DMS 273 treated with DMSO at 0.1 percent for 48 hours (cell line): ENCODE results near the gene ERO1B.
"Not testable (repeated sequence)": the region's sequence is repeated elsewhere in the genome, so short reads cannot be mapped to it uniquely, and the experiment has no call there.

Source experiments
- DNase-seq: peaks from one replicate; lab custom pipeline; 2025; lab: John Stamatoyannopoulos, UW

ERO1B gene

GRCh38 chr1:236251587-236251986 lies 30.2 kb downstream of the ERO1B start:
- DNase-seq = no peak

GRCh38 chr1:236247286-236247685 lies 34.5 kb downstream of the ERO1B start:
- DNase-seq = no peak

GRCh38 chr1:236242568-236242967 lies 39.2 kb downstream of the ERO1B start:
- DNase-seq = no peak

GRCh38 chr1:236240675-236241074 lies 41.1 kb downstream of the ERO1B start:
- DNase-seq = no peak

- DNase-seq = no peak
These were observed 42.6 kb downstream of the ERO1B start for GRCh38 chr1:236239092-236239585.

DNA sequence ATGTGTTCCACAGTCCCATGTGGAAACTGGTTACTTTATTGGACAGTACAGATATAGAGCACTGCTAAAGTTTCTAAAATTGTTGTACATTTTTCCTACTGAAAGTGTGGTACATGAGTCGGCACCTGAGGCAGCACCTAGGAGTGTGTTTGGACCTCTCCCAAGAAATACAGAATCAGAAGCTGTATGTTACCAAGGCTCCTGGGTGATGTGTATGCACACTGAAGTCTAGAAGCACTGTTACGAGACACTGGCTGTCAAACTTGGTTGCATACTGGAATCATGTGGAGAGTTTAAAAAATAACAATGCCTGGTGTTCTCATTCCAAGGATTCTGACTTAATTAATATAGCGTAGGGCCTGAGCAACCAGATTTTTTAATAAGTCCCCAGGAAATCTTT lies 46.6 kb downstream of the ERO1B start:
- no peak for DNase-seq

DNA sequence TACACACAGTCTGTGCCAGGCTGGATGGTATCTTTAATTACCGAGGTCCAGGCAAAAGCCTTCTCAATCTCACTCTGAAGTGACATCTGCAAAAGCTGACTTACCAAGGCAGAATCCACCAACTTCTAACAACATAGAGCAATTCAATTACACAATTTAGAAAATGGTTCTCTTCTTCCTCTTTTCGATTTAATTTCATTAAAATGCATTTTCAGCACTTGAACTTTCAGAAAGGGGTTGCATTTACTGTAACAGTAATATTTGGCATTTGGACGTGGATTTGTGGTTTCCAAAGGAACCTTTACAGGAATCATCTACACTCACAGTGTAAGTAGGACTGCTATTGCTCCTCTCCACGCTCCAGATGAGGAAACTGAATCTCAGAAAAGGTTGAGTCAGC lies 53.3 kb downstream of the ERO1B start:
- no peak for DNase-seq

- no peak for DNase-seq
These were observed 59.1 kb downstream of the ERO1B start for GRCh38 chr1:236222632-236223031.

GRCh38 chr1:236220473-236220872 lies 61.3 kb downstream of the ERO1B start:
- DNase-seq = no peak

DNA sequence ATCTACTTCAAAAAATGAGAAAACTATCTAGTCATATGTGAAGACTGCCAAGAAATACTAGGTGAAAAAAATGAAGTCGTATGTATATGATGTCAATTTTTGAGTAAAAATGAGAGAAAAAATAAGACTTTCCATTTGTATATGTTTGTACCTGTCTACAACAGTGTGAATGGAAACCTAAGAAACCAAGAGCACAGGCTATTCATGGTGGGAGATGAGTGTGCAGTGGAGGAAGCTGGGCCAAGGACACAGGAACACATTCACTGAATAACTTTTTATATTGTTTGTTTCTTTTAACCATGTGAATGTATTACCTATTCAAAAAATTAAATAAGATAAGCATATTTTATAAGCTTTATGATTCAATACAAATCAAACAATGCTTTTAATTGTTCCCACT lies 67.0 kb downstream of the ERO1B start:
- no peak for DNase-seq

- no peak for DNase-seq
These were observed 68.2 kb downstream of the ERO1B start for GRCh38 chr1:236213534-236213933.

GRCh38 chr1:236211815-236212214 lies 69.9 kb downstream of the ERO1B start:
- DNase-seq = no peak

DNA sequence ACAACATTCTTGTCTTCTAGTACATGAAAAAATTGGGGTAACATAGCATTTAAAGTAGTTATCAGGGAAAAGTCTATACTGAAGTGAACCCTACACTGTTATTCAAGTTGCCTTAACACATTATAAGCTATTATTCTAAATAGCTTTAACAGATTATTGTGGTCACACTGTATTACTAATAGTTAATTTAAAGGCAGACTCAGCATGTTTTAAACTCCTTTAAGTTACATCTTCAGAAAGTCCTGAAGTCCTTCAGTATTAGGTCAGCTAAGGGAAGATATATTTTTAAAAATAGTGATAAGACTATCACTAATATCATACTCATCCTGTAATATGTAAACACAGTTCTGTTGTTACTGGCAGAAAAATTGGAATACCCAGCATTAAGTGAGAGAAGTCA lies 72.0 kb downstream of the ERO1B start:
- no peak for DNase-seq

DNA sequence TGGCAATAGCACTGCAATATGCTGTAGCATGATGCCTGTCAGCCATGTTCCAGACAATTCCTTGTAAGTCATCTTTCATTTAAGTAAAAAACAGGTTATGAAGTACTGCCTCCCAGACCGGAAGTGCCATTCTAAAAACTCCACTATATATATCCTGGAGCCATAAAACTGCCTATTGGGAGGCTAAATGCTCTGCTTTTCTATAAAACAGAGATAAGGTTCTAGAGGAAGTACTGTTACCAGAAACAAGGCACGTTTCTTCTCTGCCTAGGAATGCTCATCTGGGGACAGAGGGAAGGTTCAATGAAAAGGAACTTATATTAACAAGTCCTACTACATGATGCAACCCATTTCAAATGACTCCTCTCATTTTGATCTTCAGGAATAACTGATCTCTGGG lies 72.6 kb downstream of the ERO1B start:
- no peak for DNase-seq

- DNase-seq = no peak
These were observed 74.2 kb downstream of the ERO1B start for GRCh38 chr1:236207569-236207968.

- no peak for DNase-seq
These were observed 74.6 kb downstream of the ERO1B start for GRCh38 chr1:236207121-236207520.

- DNase-seq = no peak
These were observed 75.2 kb downstream of the ERO1B start for GRCh38 chr1:236206548-236206947.

DNA sequence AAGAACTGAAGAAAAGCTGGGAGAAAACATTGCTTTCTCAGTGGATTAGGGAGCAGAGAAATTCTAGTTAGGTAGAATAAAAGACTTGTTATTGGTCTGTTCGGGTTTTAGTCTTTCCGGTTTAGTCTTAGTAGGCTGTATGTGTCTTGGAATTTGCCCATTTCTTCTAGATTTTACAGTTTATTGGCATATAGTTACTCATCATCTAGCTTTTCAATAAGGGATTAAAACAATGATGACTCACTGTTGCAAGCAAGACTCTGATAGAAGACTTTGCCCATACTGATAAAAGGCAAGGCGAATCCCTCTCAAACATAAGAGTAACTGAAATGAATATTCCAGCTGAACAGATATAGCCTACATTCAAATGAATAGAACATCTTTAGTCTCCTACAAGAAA lies 77.1 kb downstream of the ERO1B start:
- DNase-seq = no peak

DNA sequence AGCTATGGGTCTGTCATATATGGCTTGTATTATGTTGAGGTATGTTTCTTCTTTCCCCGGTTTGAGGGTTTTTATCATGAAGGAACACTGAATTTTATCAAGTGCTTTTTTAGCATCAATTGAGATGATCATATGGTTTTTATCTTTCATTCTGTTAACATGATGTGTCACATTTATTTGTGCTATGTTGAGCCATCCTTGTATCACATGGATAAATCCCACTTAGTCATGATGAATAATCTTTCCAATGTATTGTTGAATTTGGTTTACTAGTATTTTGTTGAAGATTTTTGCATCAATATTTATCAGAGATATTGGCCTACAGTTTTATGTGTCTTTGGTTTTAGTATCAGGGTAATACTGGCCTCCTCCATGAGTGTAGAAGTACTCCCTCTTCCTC lies 77.7 kb downstream of the ERO1B start:
- DNase-seq = no peak

DNA sequence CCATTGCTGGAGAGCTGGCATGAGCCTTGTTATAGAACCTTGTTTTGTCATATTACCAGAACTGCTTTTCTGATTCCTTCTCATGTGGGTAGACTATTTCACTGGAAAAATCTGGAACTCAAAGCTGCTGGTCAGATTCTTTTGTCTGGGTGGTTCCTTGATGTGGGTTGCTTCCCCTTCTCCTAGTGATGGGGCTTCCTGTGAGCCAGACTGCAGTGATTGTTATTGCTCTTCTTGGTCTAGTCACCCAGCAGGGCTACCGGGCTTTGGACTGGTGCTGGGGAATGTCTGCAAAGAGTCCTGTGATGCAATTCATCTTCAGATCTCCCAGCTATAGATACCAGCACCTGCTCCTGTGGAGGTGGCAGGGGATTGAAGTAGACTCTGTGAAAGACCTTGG lies 80.0 kb downstream of the ERO1B start:
- DNase-seq = no peak

DNA sequence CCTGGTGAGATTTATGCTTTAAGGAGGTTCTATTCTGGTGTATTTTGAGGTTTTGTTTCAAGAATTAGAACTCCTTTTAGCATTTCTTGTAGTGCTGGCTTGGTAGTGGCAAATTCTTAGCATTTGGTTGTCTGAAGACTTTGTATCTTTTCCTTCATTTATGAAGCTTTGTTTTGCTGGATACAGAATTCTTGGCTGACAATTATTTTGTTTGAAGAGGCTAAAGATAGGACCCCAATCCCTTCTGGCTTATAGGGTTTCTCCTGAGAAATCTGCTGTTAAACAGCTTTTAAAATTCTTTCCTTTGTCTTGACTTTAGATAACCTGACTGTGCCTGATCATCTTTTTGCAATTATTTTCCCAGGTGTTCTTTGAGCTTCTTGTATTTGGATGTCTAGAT lies 80.8 kb downstream of the ERO1B start:
- no peak for DNase-seq

DNA sequence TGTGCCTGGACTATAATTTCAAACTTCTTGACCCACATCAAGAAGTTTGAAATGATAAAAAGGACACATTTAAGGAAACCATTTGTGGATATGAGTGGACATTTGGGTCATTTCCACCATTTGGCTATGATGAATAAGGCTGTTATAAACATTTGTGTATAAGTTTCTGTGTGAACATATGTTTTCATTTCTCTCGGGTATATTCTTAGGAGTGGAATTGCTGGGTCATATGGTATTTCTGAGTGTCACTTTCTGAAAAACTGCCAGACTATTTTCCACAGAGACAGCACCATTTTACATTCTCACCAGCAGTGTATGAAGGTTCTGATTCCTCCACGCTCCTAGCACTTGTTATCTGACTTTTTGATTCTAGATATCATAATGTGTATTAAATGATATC lies 88.6 kb downstream of the ERO1B start:
- DNase-seq = no peak

DNA sequence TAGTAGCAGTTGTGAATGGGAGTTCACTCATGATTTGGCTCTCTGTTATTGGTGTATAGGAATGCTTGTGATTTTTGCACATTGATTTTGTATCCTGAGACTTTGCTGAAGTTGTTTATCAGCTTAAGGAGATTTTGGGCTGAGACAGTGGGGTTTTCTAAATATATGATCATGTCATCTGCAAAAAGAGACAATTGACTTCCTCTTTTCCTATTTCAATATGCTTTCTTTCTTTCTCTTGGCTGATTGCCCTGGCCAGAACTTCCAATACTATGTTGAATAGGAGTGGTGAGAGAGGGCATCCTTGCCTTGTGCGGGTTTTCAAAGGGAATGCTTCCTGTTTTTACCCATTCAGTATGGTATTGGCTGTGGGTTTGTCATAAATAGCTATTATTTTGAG lies 93.7 kb downstream of the ERO1B start:
- not testable (repeated sequence) for DNase-seq

DNA sequence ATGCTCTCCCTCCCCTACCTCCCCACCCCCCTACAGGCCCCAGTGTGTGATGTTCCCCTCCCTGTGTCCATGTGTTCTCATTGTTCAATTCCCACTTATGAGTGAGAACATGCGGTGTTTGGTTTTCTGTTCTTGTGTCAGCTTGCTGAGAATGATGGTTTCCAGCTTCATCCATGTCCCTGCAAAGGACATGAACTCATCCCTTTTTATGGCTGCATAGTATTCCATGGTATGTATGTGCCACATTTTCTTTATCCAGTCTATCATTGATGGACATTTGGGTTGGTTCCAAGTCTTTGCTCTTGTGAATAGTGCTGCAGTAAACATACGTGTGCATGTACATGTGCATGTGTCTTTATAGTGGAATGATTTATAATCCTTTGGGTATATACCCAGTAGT lies 95.3 kb downstream of the ERO1B start:
- DNase-seq = not testable (repeated sequence)

DNA sequence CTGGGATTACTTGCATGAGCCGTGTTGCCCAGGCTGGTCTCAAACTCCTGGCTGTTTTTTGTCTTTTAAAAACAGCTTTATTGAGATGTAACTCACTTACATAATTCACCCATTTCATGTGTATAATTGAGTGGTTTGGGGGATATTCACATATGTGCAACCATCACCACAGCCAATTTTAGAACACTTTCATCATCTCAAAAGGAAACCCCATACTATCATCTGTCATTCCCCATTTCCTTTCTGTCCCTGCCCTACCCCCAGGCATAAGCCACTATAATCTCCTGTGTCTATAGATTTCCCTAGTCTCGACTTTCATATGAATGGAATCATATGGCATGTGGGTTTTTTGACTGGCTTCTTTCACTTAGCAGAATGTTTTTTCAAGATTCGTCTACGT lies 96.1 kb downstream of the ERO1B start:
- DNase-seq = no peak
